IMR-90 (cell line): Measurements from ENCODE around the gene KLC1. TPM values are rescaled to one million over a fixed set of nuclear protein-coding genes. Genes with fewer than 3 reads are reported as not detected.

Experiments
- ATAC-seq: fragments of 200-7000 bp; cut with Tn5 transposase; 2 replicates; pipeline ENCODE4 v1.9.1; 2020; ENCODE audit warnings: low read depth, mild to moderate bottlenecking, moderate library complexity
- BruUV-seq: library from RNA; stranded (reverse); fragments of 400-500 nt; replicated peaks from 2 replicates; lab custom pipeline; 2021; lab: Mats Ljungman, UMichigan
- CTCF ChIA-PET: fragments of 300-600 bp; formaldehyde crosslinking; extraction: SDS; loops from one replicate; lab custom pipeline; 2021; ENCODE audit warnings: antibody characterized with exemption; lab: Yijun Ruan, JAX
- POLR2A ChIA-PET: fragments of 300-600 bp; sonication (Branson Sonifier 250); formaldehyde crosslinking; loops from one replicate; lab custom pipeline; 2022; ENCODE audit warnings: antibody characterized with exemption; ENCODE audit not compliant: unreplicated experiment; lab: Charles Lee
- DNase-seq: peaks from one replicate; pipeline ENCODE4 v3.0.0; 2013
- H2AFZ ChIP-seq: replicated peaks from 2 replicates; pipeline ENCODE3; 2013; ENCODE audit warnings: low read length, mild to moderate bottlenecking; ENCODE audit not compliant: poor library complexity
- H2AK5ac ChIP-seq: 2 replicates; pipeline ENCODE4 v1.6.1; 2013; ENCODE audit warnings: low read depth, low read length, inconsistent platforms
- H2AK9ac ChIP-seq: replicated peaks from 2 replicates; pipeline ENCODE3; 2013; ENCODE audit warnings: mild to moderate bottlenecking, low read depth, low read length, moderate library complexity; ENCODE audit not compliant: poor library complexity
- H2BK120ac ChIP-seq: 2 replicates; pipeline ENCODE4 v1.6.1; 2013; ENCODE audit warnings: low read depth, low read length, inconsistent platforms
- H2BK15ac ChIP-seq: 3 replicates; pipeline ENCODE4 v1.6.1; 2013; ENCODE audit warnings: low read depth, low read length, inconsistent platforms
- H2BK20ac ChIP-seq: 2 replicates; pipeline ENCODE4 v1.6.1; 2013; ENCODE audit warnings: low read depth, mild to moderate bottlenecking, inconsistent platforms, low read length, moderate library complexity
- H2BK5ac ChIP-seq: 2 replicates; pipeline ENCODE4 v1.6.1; 2013; ENCODE audit warnings: mild to moderate bottlenecking, low read depth, low read length, inconsistent platforms; ENCODE audit not compliant: poor library complexity, severe bottlenecking
- H3K14ac ChIP-seq: replicated peaks from 2 replicates; pipeline ENCODE4 v1.6.1; 2013; ENCODE audit warnings: low read depth, low read length, inconsistent platforms
- H3K18ac ChIP-seq: 2 replicates; pipeline ENCODE4 v1.6.1; 2013; ENCODE audit warnings: low read depth, low read length, control low read depth
- H3K23ac ChIP-seq: 2 replicates; pipeline ENCODE4 v1.6.1; 2013; ENCODE audit warnings: low read depth, low read length, inconsistent platforms
- H3K27ac ChIP-seq: 2 replicates; pipeline ENCODE4 v1.5.1; 2013; ENCODE audit warnings: mild to moderate bottlenecking, control low read depth, low read length; ENCODE audit not compliant: insufficient read depth
- H3K27me3 ChIP-seq: 2 replicates; pipeline ENCODE4 v1.6.1; 2013; ENCODE audit warnings: low read length; ENCODE audit not compliant: control insufficient read depth, insufficient read depth
- H3K36me3 ChIP-seq: 2 replicates; pipeline ENCODE4 v1.6.1; 2013; ENCODE audit warnings: low read length, mixed read lengths; ENCODE audit not compliant: control insufficient read depth, insufficient read depth
- H3K4ac ChIP-seq: 2 replicates; pipeline ENCODE4 v1.6.1; 2013; ENCODE audit warnings: low read depth, low read length, inconsistent platforms
- H3K4me1 ChIP-seq: 2 replicates; pipeline ENCODE4 v1.6.1; 2013; ENCODE audit warnings: low read length, mixed read lengths; ENCODE audit not compliant: control insufficient read depth, insufficient read depth
- H3K4me2 ChIP-seq: 2 replicates; pipeline ENCODE4 v1.6.1; 2013; ENCODE audit warnings: low read depth, mild to moderate bottlenecking, control low read depth, low read length, moderate library complexity
- H3K4me3 ChIP-seq: 2 replicates; pipeline ENCODE4 v1.5.1; 2013; ENCODE audit warnings: low read depth, mild to moderate bottlenecking, control low read depth, low read length, moderate library complexity; ENCODE audit not compliant: insufficient read depth
- H3K56ac ChIP-seq: 2 replicates; pipeline ENCODE4 v1.6.1; 2013; ENCODE audit warnings: low read length, inconsistent platforms; ENCODE audit not compliant: insufficient read depth; ENCODE audit errors: extremely low read depth
- H3K79me1 ChIP-seq, 2 experiments: 2 replicates each; pipeline ENCODE4 v1.6.1; 2013; ENCODE audit warnings: low read length in 2 of 2, inconsistent platforms in 1 of 2, low read depth in 1 of 2
- H3K9ac ChIP-seq: 2 replicates; pipeline ENCODE4 v1.6.1; 2013; ENCODE audit warnings: low read depth, low read length, control low read depth
- H3K9me1 ChIP-seq: 2 replicates; pipeline ENCODE4 v1.6.1; 2013; ENCODE audit warnings: low read length, inconsistent platforms; ENCODE audit not compliant: insufficient read depth
- H3K9me3 ChIP-seq: 2 replicates; pipeline ENCODE4 v1.6.1; 2013; ENCODE audit warnings: low read length; ENCODE audit not compliant: control insufficient read depth, insufficient read depth
- H4K20me1 ChIP-seq: 2 replicates; pipeline ENCODE4 v1.6.1; 2013; ENCODE audit warnings: low read length, inconsistent platforms; ENCODE audit not compliant: insufficient read depth
- H4K5ac ChIP-seq: 2 replicates; pipeline ENCODE4 v1.6.1; 2013; ENCODE audit warnings: mild to moderate bottlenecking, low read depth, low read length, control low read depth
- H4K8ac ChIP-seq, 2 experiments: 2 replicates each; pipeline ENCODE4 v1.6.1; 2013; ENCODE audit warnings: low read depth in 2 of 2, low read length in 2 of 2, control low read depth in 1 of 2, inconsistent platforms in 1 of 2
- H4K91ac ChIP-seq: 2 replicates; pipeline ENCODE4 v1.6.1; 2013; ENCODE audit warnings: low read depth, low read length, inconsistent platforms; ENCODE audit not compliant: insufficient read depth
- BHLHE40 ChIP-seq: fragments of 150-350 bp; IDR thresholded peaks from 2 replicates; pipeline ENCODE4 v1.6.1; 2016; ENCODE audit warnings: mild to moderate bottlenecking, low read depth, low read length
- CEBPB ChIP-seq: IDR thresholded peaks from 2 replicates; pipeline ENCODE4 v1.6.1; 2012; ENCODE audit warnings: low read depth, low read length, improper control_type of control experiment
- MXI1 ChIP-seq: IDR thresholded peaks from 2 replicates; pipeline ENCODE4 v1.6.1; 2012; ENCODE audit warnings: low read depth, mild to moderate bottlenecking, low read length, moderate library complexity, borderline replicate concordance
- POLR2A ChIP-seq: IDR thresholded peaks from 2 replicates; pipeline ENCODE4 v1.6.1; 2012; ENCODE audit warnings: mild to moderate bottlenecking, low read depth, low read length
- RAD21 ChIP-seq: IDR thresholded peaks from 2 replicates; pipeline ENCODE4 v1.6.1; 2012; ENCODE audit warnings: low read length, improper control_type of control experiment
- RFX5 ChIP-seq: IDR thresholded peaks from 2 replicates; pipeline ENCODE4 v1.8.0; 2012; ENCODE audit warnings: low read depth, mild to moderate bottlenecking, low read length, moderate library complexity
- SMC3 ChIP-seq: fragments of 150-350 bp; IDR thresholded peaks from 2 replicates; pipeline ENCODE4 v1.6.1; 2016; ENCODE audit warnings: low read depth, mild to moderate bottlenecking, antibody characterized with exemption, low read length, moderate library complexity
- WGBS, 2 experiments: methylation state at CpG; one replicate each; pipeline versions ENCODE4 v1.1.5 to v1.1.7; 2013; ENCODE audit warnings: missing lambda C conversion rate in 2 of 2; ENCODE audit not compliant: insufficient read length in 1 of 2; ENCODE audit errors: extremely low coverage in 2 of 2; 5-methylcytosine and 5-hydroxymethylcytosine counted together
- dilution Hi-C: fragments of 300-500 bp; cut with HindIII; formaldehyde crosslinking; loops from one replicate; pipeline ENCODE4 v1.14.3; 2018; ENCODE audit warnings: low sequenced_read_pairs; ENCODE audit not compliant: unreplicated experiment
- in situ Hi-C: fragments of 300-500 bp; cut with MboI; formaldehyde crosslinking; loops from 3 replicates; pipeline ENCODE4 v1.14.3; 2019; ENCODE audit warnings: low sequenced_read_pairs, inconsistent platforms, mixed read lengths
- intact Hi-C: fragments of 100-400 bp; cut with micrococcal nuclease; formaldehyde crosslinking; loops from 2 replicates; pipeline ENCODE4 v1.10.0; 2022
- polyA plus RNA-seq, 3 experiments: library from polyadenylated mRNA; depleted of rRNA; stranded (reverse); fragments of >200 nt; gene quantifications; 2 replicates each; pipeline ENCODE4 v1.2.3, GENCODE V29; 2012; ENCODE audit warnings: low replicate concordance in 1 of 3
- total RNA-seq: library from RNA; depleted of rRNA; stranded (reverse); fragments of >200 nt; gene quantifications from 2 replicates; pipeline ENCODE4 v1.2.3, GENCODE V29; 2012
- TF ChIP-seq, protein P1 (sequence below): fragments of 150-350 bp; IDR thresholded peaks from 2 replicates; pipeline ENCODE4 v1.6.1; 2017; ENCODE audit warnings: mild to moderate bottlenecking, antibody characterized with exemption, low read length, low read depth
- TF ChIP-seq, protein P2 (sequence below): fragments of 150-350 bp; IDR thresholded peaks from 2 replicates; pipeline ENCODE4 v1.6.1; 2016; ENCODE audit warnings: low read depth, mild to moderate bottlenecking, low read length, moderate library complexity, borderline replicate concordance

Gene KLC1
- total and polyA plus RNA-seq, 2 of the 4 experiments (the other 2 are of a cell fraction) = 101 to 157 TPM

DNA sequence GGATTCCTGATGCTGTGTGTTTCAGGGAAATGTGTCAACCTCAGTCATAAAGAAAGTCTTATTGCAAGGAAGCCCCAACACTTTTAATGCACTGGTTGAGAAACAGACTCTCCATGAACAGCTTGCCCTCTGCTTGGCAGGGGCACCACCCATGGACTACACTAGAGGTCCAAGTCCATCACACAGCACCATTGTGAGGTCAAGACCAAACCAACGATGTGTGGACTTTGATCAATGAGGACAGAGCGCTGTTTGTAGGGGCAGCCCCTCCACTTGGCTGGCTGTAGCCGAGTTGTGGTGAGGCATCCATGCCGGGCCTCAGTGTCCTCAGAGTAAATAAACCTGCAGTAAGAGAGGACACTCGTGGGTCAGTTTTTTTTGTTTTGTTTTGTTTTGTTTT lies 116.4 kb downstream of the KLC1 start:
- H3K27ac ChIP-seq = no peak overlapping the region
- no peak overlapping the region for H3K23ac ChIP-seq
- BruUV-seq = no TSS peak
- peaks cover 2% of the 10 kb centered on the region; the same call in 1 of the 2 replicates for H3K4me1 ChIP-seq
- TF ChIP-seq SMC3 (no peak), MXI1 (no peak), CEBPB (no peak), RFX5 (no peak), RAD21 (no peak), POLR2A (no peak), BHLHE40 (no peak)
- TF ChIP-seq, protein P1, sequence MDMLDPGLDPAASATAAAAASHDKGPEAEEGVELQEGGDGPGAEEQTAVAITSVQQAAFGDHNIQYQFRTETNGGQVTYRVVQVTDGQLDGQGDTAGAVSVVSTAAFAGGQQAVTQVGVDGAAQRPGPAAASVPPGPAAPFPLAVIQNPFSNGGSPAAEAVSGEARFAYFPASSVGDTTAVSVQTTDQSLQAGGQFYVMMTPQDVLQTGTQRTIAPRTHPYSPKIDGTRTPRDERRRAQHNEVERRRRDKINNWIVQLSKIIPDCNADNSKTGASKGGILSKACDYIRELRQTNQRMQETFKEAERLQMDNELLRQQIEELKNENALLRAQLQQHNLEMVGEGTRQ = no peak
- TF ChIP-seq, protein P2, sequence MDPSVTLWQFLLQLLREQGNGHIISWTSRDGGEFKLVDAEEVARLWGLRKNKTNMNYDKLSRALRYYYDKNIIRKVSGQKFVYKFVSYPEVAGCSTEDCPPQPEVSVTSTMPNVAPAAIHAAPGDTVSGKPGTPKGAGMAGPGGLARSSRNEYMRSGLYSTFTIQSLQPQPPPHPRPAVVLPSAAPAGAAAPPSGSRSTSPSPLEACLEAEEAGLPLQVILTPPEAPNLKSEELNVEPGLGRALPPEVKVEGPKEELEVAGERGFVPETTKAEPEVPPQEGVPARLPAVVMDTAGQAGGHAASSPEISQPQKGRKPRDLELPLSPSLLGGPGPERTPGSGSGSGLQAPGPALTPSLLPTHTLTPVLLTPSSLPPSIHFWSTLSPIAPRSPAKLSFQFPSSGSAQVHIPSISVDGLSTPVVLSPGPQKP = no peak
- no peak overlapping the region for H3K56ac ChIP-seq
- no peak overlapping the region for H2BK20ac ChIP-seq
- H2AK9ac ChIP-seq = no peak overlapping the region
- no peaks in the 10 kb centered on the region for H3K9me3 ChIP-seq
- no peak for ATAC-seq
- no peak for DNase-seq
- H3K4me3 ChIP-seq = no peak overlapping the region
- H2AK5ac ChIP-seq = no peak overlapping the region
- no peak overlapping the region for H3K18ac ChIP-seq
- H4K91ac ChIP-seq = no peak overlapping the region
- H3K36me3 ChIP-seq = no peaks in the 10 kb centered on the region
- in situ Hi-C loops = no loop called here
- H3K9ac ChIP-seq = no peak overlapping the region
- no peak overlapping the region for H3K14ac ChIP-seq
- CTCF ChIA-PET = no interaction called here
- no peaks in the 10 kb centered on the region for H4K20me1 ChIP-seq
- no peak overlapping the region for H4K5ac ChIP-seq
- peaks cover 7% of the 10 kb centered on the region; the same call in 1 of the 2 replicates for H3K9me1 ChIP-seq
- no peak overlapping the region for H4K8ac ChIP-seq
- H2AFZ ChIP-seq = no peak overlapping the region
- H2BK15ac ChIP-seq = no peak overlapping the region
- H3K79me1 ChIP-seq = 0 out of 4 replicates have a peak, but pooled peaks cover 0 to 2% of the 10 kb centered on the region in 2 experiments
- dilution Hi-C loops = no loop called here
- POLR2A ChIA-PET = no interaction called here
- H3K27me3 ChIP-seq = no peaks in the 10 kb centered on the region
- intact Hi-C loops = no loop called here
- no peak overlapping the region for H3K4ac ChIP-seq
- WGBS, 2 experiments = 96% methylated on average over 3 of the region's 5 CpGs; no CpG with 5 or more reads in 1 of the 2 experiments
- no peak overlapping the region for H2BK120ac ChIP-seq
- H2BK5ac ChIP-seq = no peak overlapping the region
- H3K4me2 ChIP-seq = no peak overlapping the region
